MM.1S (cell line): ENCODE data around the gene C17orf78.
"Not testable (repeated sequence)": the region's sequence is repeated elsewhere in the genome, so short reads cannot be mapped to it uniquely, and the experiment has no call there.

Experiments used
- DNase-seq: peaks from one replicate; pipeline ENCODE4 v3.0.0-alpha.2; 2015
- H2AFZ ChIP-seq: fragments of 300-600 bp; sonication (generic); 2 replicates; pipeline ENCODE4 v1.6.0; 2016; ENCODE audit warnings: antibody characterized with exemption, low read length
- H3F3A ChIP-seq: fragments of 300-600 bp; sonication (generic); 2 replicates; pipeline ENCODE4 v1.6.1; 2016; ENCODE audit warnings: mild to moderate bottlenecking, antibody characterized with exemption, low read length, moderate library complexity, mixed read lengths; ENCODE audit not compliant: insufficient read depth
- H3K27ac ChIP-seq: fragments of 300-600 bp; sonication (generic); 2 replicates; pipeline ENCODE4 v1.5.1; 2016; ENCODE audit warnings: mild to moderate bottlenecking, low read length
- H3K27me3 ChIP-seq: fragments of 300-600 bp; sonication (generic); replicated peaks from 2 replicates; pipeline ENCODE4 v1.6.0; 2016; ENCODE audit warnings: low read length; ENCODE audit not compliant: insufficient read depth
- H3K36me3 ChIP-seq: fragments of 300-600 bp; sonication (generic); replicated peaks from 2 replicates; pipeline ENCODE4 v1.6.1; 2016; ENCODE audit warnings: mild to moderate bottlenecking, low read length, mixed read lengths; ENCODE audit not compliant: insufficient read depth
- H3K4me1 ChIP-seq: fragments of 300-600 bp; sonication (generic); 2 replicates; pipeline ENCODE4 v1.6.1; 2016; ENCODE audit warnings: low read length, mixed read lengths
- H3K4me2 ChIP-seq: fragments of 300-600 bp; sonication (generic); 2 replicates; pipeline ENCODE4 v1.6.0; 2016; ENCODE audit warnings: low read depth, low read length
- H3K4me3 ChIP-seq: fragments of 300-600 bp; sonication (generic); 2 replicates; pipeline ENCODE4 v1.5.1; 2016; ENCODE audit warnings: low read length, mixed read lengths
- H3K79me2 ChIP-seq: fragments of 300-600 bp; sonication (generic); 2 replicates; pipeline ENCODE4 v1.6.1; 2016; ENCODE audit warnings: mixed run types, low read length, mixed read lengths
- H3K9ac ChIP-seq: fragments of 300-600 bp; sonication (generic); 2 replicates; pipeline ENCODE4 v1.6.1; 2016; ENCODE audit warnings: low read length, mixed read lengths
- H3K9me2 ChIP-seq: fragments of 300-600 bp; sonication (generic); replicated peaks from 2 replicates; pipeline ENCODE4 v1.6.1; 2016; ENCODE audit warnings: mild to moderate bottlenecking, low read length, mixed read lengths; ENCODE audit not compliant: insufficient read depth
- H3K9me3 ChIP-seq: fragments of 300-600 bp; sonication (generic); replicated peaks from 2 replicates; pipeline ENCODE4 v1.6.1; 2016; ENCODE audit warnings: mild to moderate bottlenecking, low read length, mixed read lengths; ENCODE audit not compliant: insufficient read depth
- H4K20me1 ChIP-seq: fragments of 300-600 bp; sonication (generic); 2 replicates; pipeline ENCODE4 v1.6.1; 2016; ENCODE audit warnings: mild to moderate bottlenecking, low read length, moderate library complexity, mixed read lengths; ENCODE audit not compliant: insufficient read depth
- EZH2 ChIP-seq: fragments of 300-600 bp; sonication (generic); optimal IDR thresholded peaks from 2 replicates; pipeline ENCODE3; 2017; ENCODE audit warnings: low read depth, mild to moderate bottlenecking, antibody characterized with exemption, low read length, mixed read lengths
- EZH2phosphoT487 ChIP-seq: fragments of 300-600 bp; sonication (generic); IDR thresholded peaks from 2 replicates; pipeline ENCODE4 v1.6.1; 2018; ENCODE audit warnings: antibody characterized with exemption, low read length
- TF ChIP-seq, protein P1 (sequence below): fragments of 300-600 bp; sonication (generic); IDR thresholded peaks from 2 replicates; pipeline ENCODE4 v1.5.1; 2016; ENCODE audit warnings: antibody characterized with exemption, low read length, mixed read lengths

Gene C17orf78

DNA sequence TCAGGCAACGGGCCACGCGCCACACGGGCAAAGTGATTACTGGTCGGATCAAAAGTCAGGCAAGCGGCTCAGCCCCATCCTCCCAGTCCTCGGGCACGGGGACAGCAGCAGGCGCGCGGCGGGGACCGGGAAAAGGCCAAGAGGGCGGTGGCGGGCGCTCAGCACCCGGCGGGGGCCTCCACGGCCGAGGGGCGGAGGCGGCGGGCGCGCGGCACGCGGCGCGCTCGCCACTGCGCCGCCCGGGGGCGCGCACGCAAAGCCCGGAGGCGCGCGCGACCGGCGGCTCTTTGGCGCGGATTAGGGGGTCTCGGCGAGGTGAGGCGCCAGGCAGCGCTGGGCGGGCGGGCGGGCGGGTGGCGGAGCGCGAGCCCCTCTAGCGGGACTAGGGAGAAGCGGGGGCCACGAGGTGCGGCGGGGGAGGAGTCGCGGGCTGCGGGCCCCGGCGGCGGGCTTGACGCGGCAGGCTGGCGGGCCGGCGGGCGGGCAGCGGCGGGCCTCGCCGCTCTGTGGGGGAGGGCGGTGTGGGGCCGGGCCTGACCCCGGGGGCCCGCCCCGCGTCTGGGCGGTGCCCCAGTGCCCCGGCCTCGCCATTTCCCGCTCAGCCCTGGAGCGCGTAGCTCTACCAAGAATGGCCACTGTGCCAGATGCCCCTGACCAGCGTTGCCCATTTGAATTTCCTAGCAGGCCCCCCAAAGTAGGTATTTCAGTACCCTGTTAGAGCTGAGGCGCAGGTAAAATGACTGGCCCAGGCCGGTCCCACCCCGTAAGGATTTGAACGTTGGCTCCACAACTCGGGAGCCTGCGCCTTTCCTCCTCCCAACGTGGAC, 31.1 kb downstream of the C17orf78 start, which contains the start of the genes ACACA and TADA2A:
Gene ACACA (minus strand): TSS at position 202 of the 827 bp plus-strand sequence. CDS start 537 bp downstream, outside the sequence.
Gene TADA2A (plus strand): TSS at position 252 of the 827 bp plus-strand sequence. CDS start 4,480 bp downstream, outside the sequence.
- Histone ChIP-seq H3K4me2 (peak within 1 kb of the TSS; percentile 99), H4K20me1 (no peaks in the 10 kb centered on the region), H3K79me2 (peaks cover 32% of the 10 kb centered on the region), H3F3A (peaks cover 4% of the 10 kb centered on the region; the same call in 1 of the 2 replicates), H3K9me2 (no peaks in the 10 kb centered on the region), H3K9me3 (no peaks in the 10 kb centered on the region), H3K36me3 (no peaks in the 10 kb centered on the region), H3K27me3 (no peaks in the 10 kb centered on the region), H3K9ac (peak within 1 kb of the TSS; percentile 96), H3K4me3 (peak within 1 kb of the TSS; percentile 98), H3K27ac (peak within 1 kb of the TSS; percentile 76), H2AFZ (peak within 1 kb of the TSS; percentile 99), H3K4me1 (peaks cover 7% of the 10 kb centered on the region; the same call in 1 of the 2 replicates)
- TF ChIP-seq, protein P1, sequence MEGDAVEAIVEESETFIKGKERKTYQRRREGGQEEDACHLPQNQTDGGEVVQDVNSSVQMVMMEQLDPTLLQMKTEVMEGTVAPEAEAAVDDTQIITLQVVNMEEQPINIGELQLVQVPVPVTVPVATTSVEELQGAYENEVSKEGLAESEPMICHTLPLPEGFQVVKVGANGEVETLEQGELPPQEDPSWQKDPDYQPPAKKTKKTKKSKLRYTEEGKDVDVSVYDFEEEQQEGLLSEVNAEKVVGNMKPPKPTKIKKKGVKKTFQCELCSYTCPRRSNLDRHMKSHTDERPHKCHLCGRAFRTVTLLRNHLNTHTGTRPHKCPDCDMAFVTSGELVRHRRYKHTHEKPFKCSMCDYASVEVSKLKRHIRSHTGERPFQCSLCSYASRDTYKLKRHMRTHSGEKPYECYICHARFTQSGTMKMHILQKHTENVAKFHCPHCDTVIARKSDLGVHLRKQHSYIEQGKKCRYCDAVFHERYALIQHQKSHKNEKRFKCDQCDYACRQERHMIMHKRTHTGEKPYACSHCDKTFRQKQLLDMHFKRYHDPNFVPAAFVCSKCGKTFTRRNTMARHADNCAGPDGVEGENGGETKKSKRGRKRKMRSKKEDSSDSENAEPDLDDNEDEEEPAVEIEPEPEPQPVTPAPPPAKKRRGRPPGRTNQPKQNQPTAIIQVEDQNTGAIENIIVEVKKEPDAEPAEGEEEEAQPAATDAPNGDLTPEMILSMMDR = no peak
- no peak for TF ChIP-seq EZH2
- TF ChIP-seq EZH2phosphoT487 = no peak
- peak; percentile 88 for DNase-seq

DNA sequence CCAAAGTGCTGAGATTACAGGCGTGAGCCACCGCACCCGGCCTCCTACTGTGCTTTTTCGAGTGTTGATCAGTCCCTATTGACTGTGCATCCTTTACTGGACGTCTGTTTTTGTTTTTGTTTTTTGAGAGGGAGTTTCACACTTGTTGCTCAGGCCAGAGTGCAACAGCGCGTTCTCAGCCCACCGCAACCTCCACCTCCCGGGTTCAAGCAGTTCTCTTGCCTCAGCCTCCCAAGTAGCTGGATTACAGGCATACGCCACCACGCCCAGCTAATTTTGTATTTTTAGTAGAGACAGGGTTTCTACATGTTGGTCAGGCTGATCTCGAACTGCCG, 32.3 kb downstream of the C17orf78 start:
- not testable (repeated sequence) for H3K4me2 ChIP-seq, H3K27me3 ChIP-seq, H2AFZ ChIP-seq, H3K27ac ChIP-seq, H3K36me3 ChIP-seq, H3K4me1 ChIP-seq, H3K9ac ChIP-seq, H4K20me1 ChIP-seq, H3K9me2 ChIP-seq, H3K9me3 ChIP-seq, DNase-seq, H3K4me3 ChIP-seq, H3F3A ChIP-seq
- peaks cover 32% of the 10 kb centered on the region for H3K79me2 ChIP-seq

DNA sequence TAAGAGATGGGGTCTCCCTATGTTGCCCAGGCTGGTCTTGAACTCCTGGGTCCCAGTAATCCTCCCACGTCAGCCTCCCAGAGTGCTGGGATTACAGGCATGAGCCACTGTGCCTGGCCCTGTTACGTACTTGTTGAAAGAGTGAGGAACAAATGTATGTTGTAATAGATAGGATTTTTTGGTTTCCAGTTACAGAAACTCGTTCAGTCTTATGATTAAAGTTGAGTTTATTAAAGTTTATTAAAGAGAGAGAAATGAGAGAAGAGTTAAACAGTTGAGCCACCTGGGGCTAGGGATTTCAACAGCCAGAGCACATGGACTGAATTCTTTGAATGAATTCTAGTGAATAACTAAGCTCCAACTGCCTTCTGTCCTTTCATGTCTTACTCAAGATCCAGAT, 34.6 kb downstream of the C17orf78 start:
- H3K79me2 ChIP-seq = peaks cover 39% of the 10 kb centered on the region
- H3K36me3 ChIP-seq = no peaks in the 10 kb centered on the region
- H3K27me3 ChIP-seq = no peaks in the 10 kb centered on the region
- no peak overlapping the region for H3K4me2 ChIP-seq
- no peak for DNase-seq
- H3K9me3 ChIP-seq = no peaks in the 10 kb centered on the region
- H3K9me2 ChIP-seq = no peaks in the 10 kb centered on the region
- peaks cover 4% of the 10 kb centered on the region; the same call in 1 of the 2 replicates for H3K4me1 ChIP-seq
- H3K9ac ChIP-seq = no peak overlapping the region
- no peaks in the 10 kb centered on the region for H4K20me1 ChIP-seq
- no peak overlapping the region for H3K4me3 ChIP-seq
- no peak overlapping the region for H2AFZ ChIP-seq
- no peak overlapping the region for H3K27ac ChIP-seq
- no peak for TF ChIP-seq EZH2phosphoT487
- TF ChIP-seq, protein P1 = no peak
- H3F3A ChIP-seq = peaks cover 4% of the 10 kb centered on the region; the same call in 1 of the 2 replicates
